ENCODE results near the gene ASB5. TPM values are rescaled to one million over a fixed set of nuclear protein-coding genes. Genes with fewer than 3 reads are reported as not detected.
"Not testable (repeated sequence)": the region's sequence is repeated elsewhere in the genome, so short reads cannot be mapped to it uniquely, and the experiment has no call there.

Gene ASB5, protein sequence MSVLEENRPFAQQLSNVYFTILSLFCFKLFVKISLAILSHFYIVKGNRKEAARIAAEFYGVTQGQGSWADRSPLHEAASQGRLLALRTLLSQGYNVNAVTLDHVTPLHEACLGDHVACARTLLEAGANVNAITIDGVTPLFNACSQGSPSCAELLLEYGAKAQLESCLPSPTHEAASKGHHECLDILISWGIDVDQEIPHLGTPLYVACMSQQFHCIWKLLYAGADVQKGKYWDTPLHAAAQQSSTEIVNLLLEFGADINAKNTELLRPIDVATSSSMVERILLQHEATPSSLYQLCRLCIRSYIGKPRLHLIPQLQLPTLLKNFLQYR
- total RNA-seq, result not detected

DNA sequence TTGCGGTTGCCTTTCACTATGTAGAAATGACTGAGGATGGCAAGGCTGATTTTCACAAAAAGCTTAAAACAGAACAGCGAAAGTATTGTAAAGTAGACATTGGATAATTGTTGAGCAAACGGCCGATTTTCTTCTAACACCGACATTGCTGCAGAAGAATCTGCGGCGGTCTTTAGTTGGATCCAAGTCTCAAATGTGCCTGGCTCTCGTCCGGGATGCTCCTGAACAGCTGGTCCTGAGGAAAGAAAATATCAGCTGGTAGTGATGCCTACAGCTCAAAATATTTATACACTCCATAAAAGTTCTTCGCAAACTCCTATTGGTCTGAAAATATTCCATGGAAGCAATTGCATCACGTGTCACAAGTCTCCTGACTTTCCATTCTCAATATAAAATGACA, at the start of gene ASB5:
TSS of gene ASB5 (minus strand) at position 260 of the 400 bp plus-strand sequence. CDS start at position 146, 114 bp downstream.
- POLR2A ChIA-PET, result no interaction called here
- Mint-ChIP-seq H3K36me3 (no peaks in the 10 kb centered on the region), H3K4me1 (no peaks in the 10 kb centered on the region), H3K27ac (no peak within 1 kb of the TSS), H3K9me3 (no peaks in the 10 kb centered on the region), H3K4me3 (no peak within 1 kb of the TSS), H3K27me3 (peaks cover 4% of the 10 kb centered on the region)
- no peak for ATAC-seq (ENCODE audit: low read depth)
- DNase-seq, result no peak

DNA sequence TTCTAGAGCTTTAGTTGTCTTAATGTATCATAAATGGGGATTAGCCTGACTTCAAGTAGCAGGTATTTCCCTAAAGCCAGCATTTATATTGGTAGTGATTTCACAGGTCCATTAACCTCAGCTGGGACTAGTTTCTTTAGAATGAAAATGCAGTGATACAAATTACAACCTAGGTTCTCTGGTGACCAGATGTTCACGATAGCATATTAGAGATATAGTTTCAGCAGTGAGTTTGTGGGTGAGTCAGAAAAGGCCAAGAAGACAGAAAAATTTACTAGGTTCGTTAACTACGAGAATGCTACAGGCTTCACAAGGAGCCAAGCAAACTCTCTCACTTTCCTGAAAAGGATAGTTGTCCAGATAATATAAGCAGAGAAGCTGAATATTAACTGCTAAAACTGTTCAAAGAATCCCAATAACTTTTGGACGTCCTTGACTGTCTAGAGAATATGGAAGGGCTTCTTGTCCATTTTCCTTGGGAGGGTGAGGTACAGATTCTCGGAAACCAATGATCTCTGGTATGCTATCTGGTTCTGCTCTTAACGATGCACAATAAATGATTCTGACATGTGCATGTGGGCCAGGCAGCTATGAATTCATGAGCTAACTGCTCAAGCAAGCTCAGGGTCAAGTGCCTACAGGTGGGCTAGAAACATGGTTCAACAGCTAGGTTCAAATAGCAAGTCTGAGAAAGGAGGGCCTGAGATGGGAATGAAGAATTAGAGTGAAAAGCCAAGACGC, 44.7 kb upstream of the ASB5 start:
- H3K9me3 Mint-ChIP-seq, result no peaks in the 10 kb centered on the region
- H3K4me3 Mint-ChIP-seq, result no peak overlapping the region
- H3K4me1 Mint-ChIP-seq, result peaks cover 5% of the 10 kb centered on the region
- no peak overlapping the region for H3K27ac Mint-ChIP-seq
- no peak for ATAC-seq (ENCODE audit: low read depth)
- no peak for DNase-seq
- no peaks in the 10 kb centered on the region for H3K36me3 Mint-ChIP-seq
- peaks cover 9% of the 10 kb centered on the region for H3K27me3 Mint-ChIP-seq
- POLR2A ChIA-PET, result no interaction called here

DNA sequence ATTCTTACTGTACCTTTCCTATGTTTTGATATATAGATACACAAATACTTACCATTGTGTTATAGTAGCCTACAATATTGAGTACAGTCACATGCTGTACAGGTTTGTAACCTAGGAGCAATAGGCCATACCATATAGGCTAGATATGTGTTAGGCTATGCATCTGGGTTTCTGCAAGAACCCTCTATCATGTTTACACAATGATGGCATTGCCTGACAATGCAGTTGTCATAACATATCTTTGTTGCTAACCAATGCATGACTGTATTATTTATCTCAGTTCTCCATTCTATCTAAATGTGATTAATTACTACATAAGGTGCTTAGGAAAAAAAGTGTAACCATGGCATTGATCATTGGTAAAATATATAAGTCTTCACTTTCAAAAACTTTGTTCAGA, 40.8 kb upstream of the ASB5 start:
- Mint-ChIP-seq H3K4me3 (no peak overlapping the region), H3K4me1 (no peaks in the 10 kb centered on the region), H3K27me3 (peaks cover 15% of the 10 kb centered on the region), H3K36me3 (no peaks in the 10 kb centered on the region), H3K9me3 (no peaks in the 10 kb centered on the region), H3K27ac (no peak overlapping the region)
- DNase-seq, result no peak
- POLR2A ChIA-PET, result no interaction called here
- no peak for ATAC-seq (ENCODE audit: low read depth)

DNA sequence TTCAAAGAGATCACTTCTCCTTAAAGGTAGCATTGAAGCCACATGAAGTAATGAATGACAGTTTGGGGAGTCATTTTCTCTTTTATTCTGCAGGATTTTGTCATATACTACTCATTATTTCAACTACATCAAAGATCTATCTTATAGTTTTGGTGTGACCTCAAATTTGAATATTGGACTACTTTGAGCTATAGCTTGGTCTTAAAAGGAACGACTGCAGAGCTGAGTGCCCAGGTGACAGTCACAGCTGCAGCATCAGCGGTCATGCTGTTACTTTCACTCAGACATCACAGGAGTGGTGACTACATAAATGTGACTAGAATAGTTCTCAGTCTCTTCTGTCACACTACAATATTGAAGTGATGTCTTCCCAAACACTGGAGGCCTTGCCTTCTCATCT, 40.0 kb upstream of the ASB5 start:
- H3K4me3 Mint-ChIP-seq, result no peak overlapping the region
- H3K36me3 Mint-ChIP-seq, result no peaks in the 10 kb centered on the region
- H3K4me1 Mint-ChIP-seq, result no peaks in the 10 kb centered on the region
- DNase-seq (no peak), ATAC-seq (ENCODE audit: low read depth) (no peak)
- H3K27me3 Mint-ChIP-seq, result peaks cover 21% of the 10 kb centered on the region
- H3K9me3 Mint-ChIP-seq, result no peaks in the 10 kb centered on the region
- H3K27ac Mint-ChIP-seq, result no peak overlapping the region
- POLR2A ChIA-PET, result no interaction called here

DNA sequence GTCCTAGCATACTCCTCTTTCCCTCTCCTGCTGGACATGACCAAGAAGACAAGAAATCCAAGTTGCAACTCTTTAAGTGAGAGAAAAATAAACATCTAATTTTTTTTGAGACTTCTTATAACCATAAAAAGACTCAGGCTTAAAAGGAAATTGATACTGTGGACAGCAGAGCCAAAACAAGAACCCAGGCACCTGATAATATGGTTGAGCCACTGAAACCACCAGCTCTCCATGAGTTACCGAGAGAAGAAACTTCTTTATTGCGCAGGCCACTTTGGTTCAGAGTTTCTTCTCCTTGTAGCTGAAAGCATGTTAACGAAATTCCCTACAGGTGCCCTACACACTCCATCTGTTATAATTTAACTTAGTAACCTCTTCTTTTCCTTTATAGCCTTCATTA, 39.4 kb upstream of the ASB5 start:
- ATAC-seq (ENCODE audit: low read depth) (no peak), DNase-seq (no peak)
- Mint-ChIP-seq H3K27ac (no peak overlapping the region), H3K27me3 (peaks cover 25% of the 10 kb centered on the region), H3K9me3 (no peaks in the 10 kb centered on the region), H3K4me1 (no peaks in the 10 kb centered on the region), H3K36me3 (no peaks in the 10 kb centered on the region), H3K4me3 (no peak overlapping the region)
- POLR2A ChIA-PET, result no interaction called here

DNA sequence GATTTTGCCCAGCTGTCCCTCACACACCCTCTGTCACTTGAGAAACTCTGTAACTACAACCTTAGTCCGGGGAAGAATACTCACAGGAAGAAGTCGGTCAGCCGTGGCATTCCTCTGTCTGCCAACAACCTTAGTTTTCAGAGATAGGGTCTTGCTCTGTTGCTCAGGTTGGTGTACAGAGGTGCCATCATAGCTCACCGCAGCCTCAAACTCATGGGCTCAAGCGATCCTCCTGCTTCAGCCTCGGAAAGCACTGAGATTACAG, 38.6 kb upstream of the ASB5 start:
- Mint-ChIP-seq H3K4me1 (no peaks in the 10 kb centered on the region), H3K36me3 (no peaks in the 10 kb centered on the region), H3K4me3 (no peak overlapping the region), H3K9me3 (no peaks in the 10 kb centered on the region), H3K27ac (no peak overlapping the region), H3K27me3 (peaks cover 26% of the 10 kb centered on the region)
- ATAC-seq (ENCODE audit: low read depth) (no peak), DNase-seq (no peak)
- POLR2A ChIA-PET, result no interaction called here

DNA sequence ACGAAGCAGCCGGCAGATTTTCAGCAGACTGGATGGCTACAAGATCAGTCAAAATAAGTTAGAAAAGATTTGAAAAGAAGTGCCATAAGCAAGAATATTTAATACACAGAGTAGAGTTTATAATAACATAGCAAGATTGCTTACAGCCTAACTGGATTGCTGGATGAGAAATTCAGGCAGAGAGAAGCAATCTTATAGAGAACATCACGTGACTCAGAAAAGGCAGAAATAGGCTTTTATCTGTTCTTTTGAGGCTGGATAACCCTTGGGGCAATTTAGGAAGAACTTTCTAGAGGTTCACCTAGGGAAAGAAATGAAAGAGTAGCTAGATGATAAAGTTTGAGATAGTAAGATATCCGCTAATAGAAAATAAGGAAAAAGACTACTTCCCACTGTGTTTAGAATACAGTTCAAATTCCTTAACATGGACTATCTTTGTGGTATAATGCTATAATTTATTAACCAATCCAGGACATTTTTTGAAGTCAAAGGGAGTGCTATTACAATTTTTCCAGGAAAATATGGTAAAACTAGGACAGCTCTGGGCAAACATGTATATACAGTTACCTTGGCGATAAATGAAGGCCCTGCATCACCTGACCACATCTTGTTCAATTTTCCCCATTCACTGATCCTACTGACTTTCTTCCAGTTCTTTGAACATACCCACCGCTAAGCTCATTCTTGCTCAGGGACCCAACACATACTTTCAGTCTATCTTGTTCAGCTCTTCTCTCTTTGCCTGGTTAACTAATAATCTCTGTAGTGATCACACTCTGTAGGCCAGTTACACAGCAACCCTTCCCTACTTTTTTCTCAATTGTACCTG, 38.0 kb upstream of the ASB5 start:
- POLR2A ChIA-PET, result no interaction called here
- no peaks in the 10 kb centered on the region for H3K36me3 Mint-ChIP-seq
- no peak overlapping the region for H3K27ac Mint-ChIP-seq
- H3K4me3 Mint-ChIP-seq, result no peak overlapping the region
- DNase-seq (no peak), ATAC-seq (ENCODE audit: low read depth) (no peak)
- no peaks in the 10 kb centered on the region for H3K4me1 Mint-ChIP-seq
- peaks cover 26% of the 10 kb centered on the region for H3K27me3 Mint-ChIP-seq
- no peaks in the 10 kb centered on the region for H3K9me3 Mint-ChIP-seq

DNA sequence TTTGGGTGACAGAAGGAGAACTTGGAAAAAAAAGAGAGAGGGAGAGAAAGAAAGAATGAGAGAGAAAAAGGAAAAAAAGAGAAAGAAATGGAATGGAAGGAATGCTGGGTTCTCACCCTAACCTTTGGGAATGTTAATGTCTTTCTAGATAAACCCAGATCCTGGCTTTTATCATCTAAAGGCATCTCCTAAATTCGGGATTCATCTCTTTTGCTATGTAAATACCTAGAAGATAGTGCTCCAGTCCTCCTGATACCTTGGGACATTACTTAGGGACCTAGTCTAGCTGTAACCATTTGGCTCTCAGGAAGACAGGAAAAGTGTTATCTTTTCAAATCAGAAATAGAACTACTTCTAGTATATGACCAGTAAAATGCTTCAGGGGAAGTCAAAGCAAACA, 34.9 kb upstream of the ASB5 start:
- DNase-seq, result no peak
- H3K27ac Mint-ChIP-seq, result no peak overlapping the region
- H3K4me1 Mint-ChIP-seq, result no peaks in the 10 kb centered on the region
- H3K9me3 Mint-ChIP-seq, result no peaks in the 10 kb centered on the region
- ATAC-seq (ENCODE audit: low read depth), result no peak
- H3K36me3 Mint-ChIP-seq, result no peaks in the 10 kb centered on the region
- H3K4me3 Mint-ChIP-seq, result no peak overlapping the region
- peaks cover 23% of the 10 kb centered on the region for H3K27me3 Mint-ChIP-seq
- POLR2A ChIA-PET, result no interaction called here

DNA sequence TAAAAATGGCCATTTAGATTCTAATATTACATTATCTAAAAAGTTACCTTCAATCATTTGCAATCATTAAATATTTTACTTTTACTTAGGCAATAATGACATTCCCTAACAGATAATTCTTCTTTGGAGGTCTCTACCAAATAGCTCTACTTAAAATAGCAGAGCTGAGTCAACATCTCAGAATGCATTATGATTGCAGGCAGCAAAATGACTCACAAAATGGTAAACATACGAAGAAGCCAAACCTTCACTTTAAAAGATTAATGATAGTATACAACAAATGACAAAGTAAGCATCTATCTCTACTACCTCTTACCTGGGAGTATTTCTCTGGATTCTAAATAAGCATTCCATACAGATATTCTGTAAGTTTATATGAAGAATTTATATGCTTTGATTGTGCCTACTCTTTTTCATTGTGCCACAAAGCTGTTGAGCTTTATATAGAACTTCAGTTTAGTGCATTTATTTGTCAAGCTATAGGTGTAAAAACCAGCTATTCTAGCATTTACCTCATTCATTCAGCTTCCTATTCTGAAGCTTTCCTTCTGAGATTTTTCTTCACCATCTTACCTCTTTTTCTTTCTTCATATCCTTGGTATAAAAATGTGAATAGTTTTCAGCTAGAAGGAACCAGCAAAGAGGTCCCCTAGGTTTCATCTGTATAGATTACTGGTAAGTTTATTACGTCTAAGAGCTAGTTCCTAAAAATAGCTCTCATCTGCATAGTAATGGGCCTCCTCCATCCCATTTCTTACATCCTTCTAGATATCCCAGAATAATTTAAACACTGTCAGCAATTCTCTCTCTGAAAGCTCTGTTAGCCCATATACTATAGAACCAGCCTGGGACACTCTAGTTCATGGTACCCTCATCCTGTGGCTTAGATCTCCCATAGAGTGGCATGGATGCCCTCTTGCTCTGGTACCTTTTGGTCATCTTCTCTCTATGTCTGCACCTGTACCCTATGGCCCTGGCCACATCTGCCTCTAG, 33.6 kb upstream of the ASB5 start:
- no peak for DNase-seq
- Mint-ChIP-seq H3K36me3 (no peaks in the 10 kb centered on the region), H3K27me3 (peaks cover 17% of the 10 kb centered on the region), H3K4me3 (no peak overlapping the region), H3K27ac (no peak overlapping the region), H3K9me3 (no peaks in the 10 kb centered on the region), H3K4me1 (no peaks in the 10 kb centered on the region)
- POLR2A ChIA-PET, result no interaction called here
- no peak for ATAC-seq (ENCODE audit: low read depth)

DNA sequence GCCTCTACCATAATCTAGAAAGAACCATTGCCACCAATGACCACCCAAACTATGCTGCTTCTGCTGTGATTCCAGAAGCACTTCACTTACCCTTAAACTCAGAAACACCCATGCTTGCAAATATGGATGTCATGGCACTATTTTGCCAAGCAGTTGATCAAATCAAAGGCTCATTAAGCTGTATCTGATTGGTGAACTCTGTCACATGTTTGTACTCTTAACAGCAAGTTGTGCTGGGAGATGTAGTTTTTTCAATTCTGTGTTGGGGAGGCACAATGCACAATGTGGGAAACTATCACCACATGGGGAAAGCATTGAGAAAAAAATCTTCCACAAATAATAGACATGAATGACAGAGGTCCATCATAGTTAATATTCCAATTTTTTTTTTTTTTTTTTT, 31.5 kb upstream of the ASB5 start:
- Mint-ChIP-seq H3K27ac (no peak overlapping the region), H3K4me1 (no peaks in the 10 kb centered on the region), H3K4me3 (no peak overlapping the region), H3K9me3 (no peaks in the 10 kb centered on the region), H3K27me3 (peaks cover 17% of the 10 kb centered on the region), H3K36me3 (no peaks in the 10 kb centered on the region)
- POLR2A ChIA-PET, result no interaction called here
- DNase-seq (no peak), ATAC-seq (ENCODE audit: low read depth) (no peak)

DNA sequence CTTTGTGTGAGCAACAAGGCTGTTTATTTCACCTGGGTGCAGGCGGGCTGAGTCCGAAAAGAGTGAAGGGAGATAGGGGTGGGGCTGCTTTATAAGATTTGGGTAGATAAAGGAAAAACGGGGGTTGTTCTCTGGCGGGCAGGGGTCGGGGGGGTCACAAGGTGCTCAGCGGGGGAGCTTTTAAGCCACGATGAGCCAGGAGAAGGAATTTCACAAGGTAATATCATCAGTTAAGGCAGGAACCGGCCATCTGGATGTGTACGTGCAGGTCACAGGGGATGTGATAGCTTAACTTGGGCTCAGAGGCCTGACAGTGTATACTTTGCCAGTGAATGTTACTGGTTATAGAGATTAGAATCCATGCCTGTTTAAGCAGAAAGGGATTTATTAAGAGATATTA, 31.0 kb upstream of the ASB5 start:
- POLR2A ChIA-PET, result no interaction called here
- ATAC-seq (ENCODE audit: low read depth) (no peak), DNase-seq (no peak)
- H3K36me3 Mint-ChIP-seq, result no peaks in the 10 kb centered on the region
- H3K27ac Mint-ChIP-seq, result no peak overlapping the region
- H3K9me3 Mint-ChIP-seq, result no peaks in the 10 kb centered on the region
- H3K27me3 Mint-ChIP-seq, result peaks cover 17% of the 10 kb centered on the region
- H3K4me3 Mint-ChIP-seq, result no peak overlapping the region
- no peaks in the 10 kb centered on the region for H3K4me1 Mint-ChIP-seq

DNA sequence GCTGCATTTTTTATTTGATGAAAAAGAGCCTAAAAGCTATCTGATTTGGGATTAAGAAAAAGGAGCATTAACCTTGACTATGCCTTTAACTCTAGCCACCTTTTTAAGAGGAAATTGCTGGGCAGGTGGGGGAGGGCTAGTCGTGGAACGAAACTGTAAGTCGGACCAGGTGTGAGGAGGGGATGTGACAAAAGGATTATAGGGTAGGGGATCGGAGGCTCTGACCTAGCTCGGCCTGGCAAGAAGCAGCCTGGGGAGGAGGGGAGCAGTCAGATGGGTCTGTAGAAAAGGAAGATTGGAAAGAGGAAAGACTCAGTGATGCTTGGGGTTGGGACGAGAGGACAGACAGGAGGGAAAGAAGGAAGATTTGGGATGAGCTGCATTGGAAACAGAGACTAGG, 29.6 kb upstream of the ASB5 start:
- Mint-ChIP-seq H3K4me1 (no peaks in the 10 kb centered on the region), H3K9me3 (no peaks in the 10 kb centered on the region), H3K27ac (no peak overlapping the region), H3K27me3 (peaks cover 9% of the 10 kb centered on the region), H3K4me3 (no peak overlapping the region), H3K36me3 (no peaks in the 10 kb centered on the region)
- no peak for DNase-seq
- ATAC-seq (ENCODE audit: low read depth), result no peak
- POLR2A ChIA-PET, result no interaction called here

DNA sequence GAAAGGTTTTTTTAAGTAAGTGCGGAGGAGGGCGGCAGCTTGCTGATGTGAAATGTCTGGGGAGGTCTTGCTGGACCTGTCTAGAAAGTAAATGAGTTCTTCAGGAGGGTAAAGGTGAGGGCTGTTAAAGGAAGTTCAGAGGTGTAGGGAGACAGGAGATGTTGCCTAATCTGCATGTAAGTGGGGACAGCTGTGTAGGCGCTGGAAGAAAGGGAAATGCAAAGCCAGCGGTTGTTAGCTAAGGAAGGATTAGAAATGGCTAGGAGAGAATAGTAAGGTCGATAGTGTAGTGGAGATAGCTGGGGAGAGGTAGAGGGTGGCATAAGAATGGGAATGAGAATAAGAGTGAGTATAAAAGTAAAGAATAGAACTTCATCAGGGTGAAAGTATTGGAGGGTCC, 26.9 kb upstream of the ASB5 start:
- DNase-seq; POLR2A ChIA-PET; H3K27me3 Mint-ChIP-seq; H3K4me3 Mint-ChIP-seq; H3K27ac Mint-ChIP-seq; H3K4me1 Mint-ChIP-seq; H3K36me3 Mint-ChIP-seq; ATAC-seq (ENCODE audit: low read depth); H3K9me3 Mint-ChIP-seq: not testable (repeated sequence)

Measured in activated naive CD8-positive, alpha-beta T cell treated with anti-CD3 and anti-CD28 coated beads, Interleukin-2, amount 10 ng/mL, durations not matched to agents 7 days and 5 days (primary cell).